K562 (cell line): Measurements from ENCODE around the gene OR4D6. TPM values are rescaled to one million over a fixed set of nuclear protein-coding genes. Genes with fewer than 3 reads are reported as not detected.

ENCODE experiments used
- ATAC-seq: fragments of 200-7000 bp; cut with Tn5 transposase; 3 replicates; pipeline ENCODE4 v1.9.1; 2020; ENCODE audit warnings: moderate library complexity
- BruUV-seq: library from RNA; stranded (reverse); fragments of 400-500 nt; replicated peaks from 2 replicates; lab custom pipeline; 2021; lab: Mats Ljungman, UMichigan
- CTCF ChIA-PET: fragments of 300-600 bp; formaldehyde crosslinking; extraction: SDS; loops from one replicate; lab custom pipeline; 2021; ENCODE audit warnings: low intra/inter-chr PET ratio; lab: Yijun Ruan, JAX
- POLR2A ChIA-PET: fragments of 300-600, 350-650 bp; sonication (Branson Sonifier 250); formaldehyde crosslinking; extraction: SDS; loops from one replicate; lab custom pipeline; 2021; ENCODE audit warnings: antibody characterized with exemption, inconsistent platforms; lab: Yijun Ruan, JAX
- DNase-seq, 4 experiments: peaks; one replicate each; pipeline versions ENCODE4 v3.0.0 to v3.0.0-alpha.2; 2011 to 2018; ENCODE audit warnings: low spot score in 3 of 4, mixed read lengths in 3 of 4; ENCODE audit errors: extremely low read depth in 1 of 4
- FAIRE-seq: peaks from 2 replicates; lab custom pipeline; 2011; peaks lifted over from hg19 to GRCh38; lab: Jason Lieb, UNC
- H2AFZ ChIP-seq: 2 replicates; pipeline ENCODE4 v1.6.0; 2011; ENCODE audit warnings: low read depth, low read length, control low read depth, inconsistent platforms
- H3K27ac ChIP-seq: fragments of 200-600 bp; 3 replicates; pipeline ENCODE4 v1.8.0; 2011; ENCODE audit warnings: low read depth, mild to moderate bottlenecking, control low read depth, inconsistent platforms, low read length, moderate library complexity, mixed read lengths; ENCODE audit errors: extremely low read depth
- H3K27me3 ChIP-seq, 2 experiments: fragments of 300-600 bp in 1 of 2; 2 replicates in 1 of 2; 3 replicates in 1 of 2; pipeline versions ENCODE4 v1.6.0 to v1.8.0; 2011; ENCODE audit warnings: inconsistent platforms in 2 of 2, low read length in 2 of 2, mild to moderate bottlenecking in 1 of 2, mixed read lengths in 1 of 2, moderate library complexity in 1 of 2; ENCODE audit not compliant: control insufficient read depth in 2 of 2, insufficient read depth in 2 of 2
- H3K36me3 ChIP-seq: fragments of 300-600 bp; 3 replicates; pipeline ENCODE4 v1.8.0; 2011; ENCODE audit warnings: mild to moderate bottlenecking, low read length, inconsistent platforms; ENCODE audit not compliant: control insufficient read depth, insufficient read depth
- H3K4me1 ChIP-seq, 2 experiments: fragments of 200-600 bp in 1 of 2; replicated peaks in 1 of 2; 2 replicates in 1 of 2; 3 replicates in 1 of 2; pipeline versions ENCODE4 v1.5.1 to v1.8.0; 2011; ENCODE audit warnings: inconsistent platforms in 2 of 2, low read length in 2 of 2, mild to moderate bottlenecking in 1 of 2, mixed read lengths in 1 of 2, moderate library complexity in 1 of 2; ENCODE audit not compliant: control insufficient read depth in 2 of 2, insufficient read depth in 2 of 2
- H3K4me2 ChIP-seq: 2 replicates; pipeline ENCODE4 v1.6.1; 2011; ENCODE audit warnings: low read length, control low read depth, inconsistent platforms, mixed read lengths; ENCODE audit not compliant: insufficient read depth
- H3K4me3 ChIP-seq: fragments of 200-600 bp; sonication (generic), shearing (Covaris generic); 2 replicates; pipeline ENCODE4 v1.5.1; 2016; ENCODE audit warnings: control low read depth, inconsistent platforms
- H3K79me2 ChIP-seq: fragments of 200-600 bp; 3 replicates; pipeline ENCODE4 v1.8.0; 2011; ENCODE audit warnings: low read length, inconsistent platforms; ENCODE audit not compliant: control insufficient read depth, insufficient read depth
- H3K9ac ChIP-seq, 2 experiments: 2 replicates each; pipeline versions ENCODE4 v1.6.0 to v1.6.1; 2011; ENCODE audit warnings: low read depth in 2 of 2, low read length in 2 of 2, control low read depth in 1 of 2, inconsistent platforms in 1 of 2, mild to moderate bottlenecking in 1 of 2, mixed read lengths in 1 of 2; ENCODE audit not compliant: insufficient read depth in 1 of 2
- H3K9me1 ChIP-seq: one replicate; pipeline ENCODE4 v1.6.0; 2011; ENCODE audit warnings: inconsistent platforms, mild to moderate bottlenecking, low read length, moderate library complexity; ENCODE audit not compliant: control insufficient read depth, insufficient read depth
- H3K9me3 ChIP-seq: replicated peaks from 2 replicates; pipeline ENCODE4 v1.5.1; 2011; ENCODE audit warnings: low read depth, low read length, inconsistent platforms; ENCODE audit not compliant: control insufficient read depth, insufficient read depth
- H4K20me1 ChIP-seq: replicated peaks from 2 replicates; pipeline ENCODE4 v1.6.1; 2011; ENCODE audit warnings: low read length, inconsistent platforms, mixed read lengths; ENCODE audit not compliant: control insufficient read depth, insufficient read depth
- DEAF1 ChIP-seq: fragments of 450-650 bp; formaldehyde crosslinking; IDR thresholded peaks from 2 replicates; pipeline ENCODE4 v1.4.0; 2020; ENCODE audit warnings: mild to moderate bottlenecking, moderate library complexity
- STAT6 ChIP-seq: sonication (generic); formaldehyde crosslinking; IDR thresholded peaks from 2 replicates; pipeline ENCODE4 v1.8.1; 2023; ENCODE audit warnings: mild to moderate bottlenecking, missing genetic modification reagents
- ZNF23 ChIP-seq: fragments of 250-450 bp; sonication (Bioruptor Pico); IDR thresholded peaks from 2 replicates; pipeline ENCODE4 v1.4.0; 2020; ENCODE audit warnings: mild to moderate bottlenecking
- WGBS: fragments of 100-300 bp; shearing (Covaris generic); methylation state at CpG from one replicate; pipeline ENCODE4 v1.1.6; 2016; ENCODE audit warnings: low coverage, mixed read lengths; ENCODE audit not compliant: insufficient coverage; ENCODE audit errors: missing lambda C conversion rate; 5-methylcytosine and 5-hydroxymethylcytosine counted together
- in situ Hi-C: fragments of 300-500 bp; cut with MboI; formaldehyde crosslinking; loops from 4 replicates; pipeline ENCODE4 v1.15.0; 2018; ENCODE audit warnings: inconsistent platforms, mixed read lengths
- intact Hi-C: fragments of 100-400 bp; cut with micrococcal nuclease; formaldehyde crosslinking; loops from 2 replicates; pipeline ENCODE4 v1.14.2; 2022
- polyA plus RNA-seq, 8 experiments: library from polyadenylated mRNA; depleted of rRNA in 4 of 8; stranded (reverse) in 5 of 8; unstranded in 3 of 8; fragments of >200 nt; fragmentation: Nextera tagmentation in 2 of 8; fragmentation: Illumina TruSeq in 1 of 8; extraction: Ambion mirVana in 2 of 8; extraction: Trizol in 1 of 8; gene quantifications; 2 replicates each; pipeline versions ENCODE4 v1.2.1 to v1.2.3, GENCODE V29; 2011 to 2014; ENCODE audit warnings: inconsistent platforms in 1 of 8, missing spikeins in 1 of 8
- total RNA-seq, 7 experiments: library from RNA; depleted of rRNA in 6 of 7; stranded (reverse); fragments of >200 nt in 6 of 7; fragmentation: Illumina TruSeq in 2 of 7; extraction: Trizol in 2 of 7; gene quantifications; 2 replicates each; pipeline versions ENCODE4 v1.2.1 to v1.2.3, GENCODE V29; 2011 to 2021; ENCODE audit warnings: low replicate concordance in 1 of 7
- TF ChIP-seq, protein P1 (sequence below): fragments of 450-650 bp; formaldehyde crosslinking; IDR thresholded peaks from 2 replicates; pipeline ENCODE4 v1.4.0; 2022; ENCODE audit warnings: missing genetic modification characterization

OR4D6 gene
- total and polyA plus RNA-seq, 9 of the 15 experiments (the other 6 are each of a cell fraction or from before 2014, with no cell fraction given), result not detected

- no peak for TF ChIP-seq DEAF1 (CRISPR knock-in tag)
These were observed 31.6 kb upstream of the OR4D6 start (continued) for GRCh38 chr11:59425131-59425530.

GRCh38 chr11:59426361-59427067 is 30.2 kb upstream of the OR4D6 start, which contains the start of gene OR5A2:
TSS of gene OR5A2 (minus strand) at chr11:59426413. CDS start at chr11:59422953, 3,460 bp downstream.
- Histone ChIP-seq H3K9ac (no peak within 1 kb of the TSS), H2AFZ (no peak within 1 kb of the TSS), H3K36me3 (no peaks in the 10 kb centered on the region), H3K9me1 (no peaks in the 10 kb centered on the region), H3K9me3 (no peaks in the 10 kb centered on the region), H3K4me2 (no peak within 1 kb of the TSS), H3K79me2 (no peaks in the 10 kb centered on the region), H3K4me3 (no peak within 1 kb of the TSS), H3K27ac (no peak within 1 kb of the TSS), H4K20me1 (no peaks in the 10 kb centered on the region), H3K27me3 (no peaks in the 10 kb centered on the region; a peak in 1 of 5 replicates), H3K4me1 (no peaks in the 10 kb centered on the region)
- WGBS, result 2% methylated on average over 5 of the region's 5 CpGs
- POLR2A ChIA-PET, result no interaction called here
- in situ Hi-C loops (loop anchor here (10.0 kb wide), 1 partner anchor 252 kb away; the partner anchor contains the start of gene DTX4), intact Hi-C loops (no loop called here)
- CTCF ChIA-PET, result no interaction called here
- no peak for DNase-seq
- BruUV-seq, result no TSS peak
- FAIRE-seq, result no peak
- ATAC-seq, result no peak
- TF ChIP-seq, protein P1, sequence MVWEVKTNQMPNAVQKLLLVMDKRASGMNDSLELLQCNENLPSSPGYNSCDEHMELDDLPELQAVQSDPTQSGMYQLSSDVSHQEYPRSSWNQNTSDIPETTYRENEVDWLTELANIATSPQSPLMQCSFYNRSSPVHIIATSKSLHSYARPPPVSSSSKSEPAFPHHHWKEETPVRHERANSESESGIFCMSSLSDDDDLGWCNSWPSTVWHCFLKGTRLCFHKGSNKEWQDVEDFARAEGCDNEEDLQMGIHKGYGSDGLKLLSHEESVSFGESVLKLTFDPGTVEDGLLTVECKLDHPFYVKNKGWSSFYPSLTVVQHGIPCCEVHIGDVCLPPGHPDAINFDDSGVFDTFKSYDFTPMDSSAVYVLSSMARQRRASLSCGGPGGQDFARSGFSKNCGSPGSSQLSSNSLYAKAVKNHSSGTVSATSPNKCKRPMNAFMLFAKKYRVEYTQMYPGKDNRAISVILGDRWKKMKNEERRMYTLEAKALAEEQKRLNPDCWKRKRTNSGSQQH, result no peak
- TF ChIP-seq STAT6, result no peak
- no peak for TF ChIP-seq ZNF23
